Nephron progenitor cell (in vitro differentiated cells): Measurements from ENCODE around the gene AK8.
A peak's percentile ranks its signal among the peaks of the same experiment; 100 is the strongest.

Source experiments
- DNase-seq: peaks from one replicate; pipeline ENCODE4 v3.0.0; 2021
- H3K27ac Mint-ChIP-seq: 2 replicates; pipeline ENCODE4 v1.8.0; 2021; ENCODE audit warnings: mild to moderate bottlenecking, moderate library complexity, mixed read lengths
- H3K27me3 Mint-ChIP-seq: 2 replicates; pipeline ENCODE4 v1.8.0; 2021; ENCODE audit warnings: mild to moderate bottlenecking, low read depth, mixed read lengths; ENCODE audit not compliant: poor library complexity
- H3K36me3 Mint-ChIP-seq: 2 replicates; pipeline ENCODE4 v1.8.0; 2021; ENCODE audit warnings: low read depth, mixed read lengths
- H3K4me1 Mint-ChIP-seq: 2 replicates; pipeline ENCODE4 v1.8.0; 2021; ENCODE audit warnings: mixed read lengths
- H3K4me3 Mint-ChIP-seq: 2 replicates; pipeline ENCODE4 v1.8.0; 2021; ENCODE audit warnings: mild to moderate bottlenecking, moderate library complexity, mixed read lengths
- H3K9me3 Mint-ChIP-seq: 2 replicates; pipeline ENCODE4 v1.8.0; 2021; ENCODE audit warnings: mild to moderate bottlenecking, moderate library complexity, mixed read lengths
- TF ChIP-seq, protein P1 (sequence below): fragments of 200-600 bp; sonication (generic); IDR thresholded peaks from 2 replicates; pipeline ENCODE4 v1.5.0; 2021; ENCODE audit warnings: antibody characterized with exemption

AK8 gene

DNA sequence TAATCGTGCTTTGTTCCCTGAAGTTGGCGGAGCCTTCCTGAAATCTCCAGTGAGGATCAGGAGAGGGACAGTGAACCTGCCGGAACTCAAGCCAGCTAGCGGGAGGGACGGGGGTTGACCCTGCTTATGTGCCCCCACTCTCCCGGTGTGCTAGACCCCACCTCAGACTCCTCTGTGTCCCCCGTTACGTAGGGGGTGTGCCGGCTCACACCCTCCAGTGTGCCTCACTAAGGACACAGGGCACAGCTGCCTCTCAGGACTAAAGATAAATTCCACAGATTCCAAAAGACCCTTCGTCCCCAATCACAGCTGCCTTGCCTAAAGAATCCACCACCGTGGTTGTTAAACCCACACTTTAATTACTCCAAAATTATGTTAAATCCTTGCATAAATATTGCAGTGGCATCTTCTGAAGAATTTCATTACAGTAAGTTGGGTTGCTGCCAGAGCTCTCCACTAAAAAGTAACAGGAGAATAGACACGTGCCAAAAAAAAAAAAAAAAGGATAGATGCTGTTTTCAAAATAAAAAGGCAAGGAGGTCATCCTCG, 134.1 kb downstream of the AK8 start:
- Mint-ChIP-seq H3K4me1 (peaks cover 51% of the 10 kb centered on the region), H3K27ac (no peak overlapping the region), H3K9me3 (no peaks in the 10 kb centered on the region), H3K36me3 (no peaks in the 10 kb centered on the region), H3K27me3 (peaks cover 44% of the 10 kb centered on the region), H3K4me3 (peak overlapping the region; percentile 76)
- no peak for DNase-seq
- TF ChIP-seq, protein P1, sequence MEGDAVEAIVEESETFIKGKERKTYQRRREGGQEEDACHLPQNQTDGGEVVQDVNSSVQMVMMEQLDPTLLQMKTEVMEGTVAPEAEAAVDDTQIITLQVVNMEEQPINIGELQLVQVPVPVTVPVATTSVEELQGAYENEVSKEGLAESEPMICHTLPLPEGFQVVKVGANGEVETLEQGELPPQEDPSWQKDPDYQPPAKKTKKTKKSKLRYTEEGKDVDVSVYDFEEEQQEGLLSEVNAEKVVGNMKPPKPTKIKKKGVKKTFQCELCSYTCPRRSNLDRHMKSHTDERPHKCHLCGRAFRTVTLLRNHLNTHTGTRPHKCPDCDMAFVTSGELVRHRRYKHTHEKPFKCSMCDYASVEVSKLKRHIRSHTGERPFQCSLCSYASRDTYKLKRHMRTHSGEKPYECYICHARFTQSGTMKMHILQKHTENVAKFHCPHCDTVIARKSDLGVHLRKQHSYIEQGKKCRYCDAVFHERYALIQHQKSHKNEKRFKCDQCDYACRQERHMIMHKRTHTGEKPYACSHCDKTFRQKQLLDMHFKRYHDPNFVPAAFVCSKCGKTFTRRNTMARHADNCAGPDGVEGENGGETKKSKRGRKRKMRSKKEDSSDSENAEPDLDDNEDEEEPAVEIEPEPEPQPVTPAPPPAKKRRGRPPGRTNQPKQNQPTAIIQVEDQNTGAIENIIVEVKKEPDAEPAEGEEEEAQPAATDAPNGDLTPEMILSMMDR, result no peak

DNA sequence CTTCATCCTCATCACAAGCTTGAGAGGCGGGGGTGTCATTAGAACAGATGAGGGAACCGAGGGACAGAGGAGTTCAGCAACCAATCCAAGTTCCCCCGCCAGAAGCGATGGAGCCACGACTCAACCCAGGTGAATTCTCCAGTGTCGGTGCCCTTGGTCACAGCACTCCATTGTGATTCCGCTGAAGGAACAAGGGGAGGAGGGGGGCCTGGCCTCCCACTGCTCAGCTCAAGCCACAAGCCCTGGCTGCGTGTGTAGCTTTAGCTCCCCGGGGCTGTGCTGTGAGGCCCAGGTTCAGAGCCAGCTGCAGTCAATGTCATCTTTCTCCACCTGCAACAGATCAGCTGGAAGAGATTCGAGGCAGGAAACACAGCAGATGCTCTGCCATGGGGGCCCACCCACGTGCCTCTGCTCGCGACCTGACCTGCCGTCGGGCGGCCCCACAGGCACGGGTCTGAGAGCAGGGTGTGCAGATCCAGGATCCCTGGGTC, 135.2 kb downstream of the AK8 start:
- Mint-ChIP-seq H3K27ac (no peak overlapping the region), H3K9me3 (no peaks in the 10 kb centered on the region)
- TF ChIP-seq, protein P1, result no peak

GRCh38 chr9:132740526-132741309, 137.4 kb downstream of the AK8 start:
- no peaks in the 10 kb centered on the region for H3K9me3 Mint-ChIP-seq
- TF ChIP-seq, protein P1, result no peak
- H3K27me3 Mint-ChIP-seq, result peaks cover 49% of the 10 kb centered on the region
- H3K4me1 Mint-ChIP-seq, result peaks cover 34% of the 10 kb centered on the region
- H3K36me3 Mint-ChIP-seq, result no peaks in the 10 kb centered on the region
- H3K27ac Mint-ChIP-seq, result no peak overlapping the region
- DNase-seq, result no peak
- no peak overlapping the region for H3K4me3 Mint-ChIP-seq

More for the DNA sequence above, 135.2 kb downstream of the AK8 start:
- H3K36me3 Mint-ChIP-seq, result no peaks in the 10 kb centered on the region
- H3K4me3 Mint-ChIP-seq, result no peak overlapping the region
- DNase-seq, result no peak
- H3K4me1 Mint-ChIP-seq, result peaks cover 44% of the 10 kb centered on the region
- H3K27me3 Mint-ChIP-seq, result peaks cover 49% of the 10 kb centered on the region

GRCh38 chr9:132739710-132740310, 138.3 kb downstream of the AK8 start:
- H3K9me3 Mint-ChIP-seq, result no peaks in the 10 kb centered on the region
- H3K4me1 Mint-ChIP-seq, result peaks cover 31% of the 10 kb centered on the region
- H3K4me3 Mint-ChIP-seq, result no peak overlapping the region
- no peaks in the 10 kb centered on the region for H3K36me3 Mint-ChIP-seq
- TF ChIP-seq, protein P1, result no peak
- no peak for DNase-seq
- no peak overlapping the region for H3K27ac Mint-ChIP-seq
- H3K27me3 Mint-ChIP-seq, result peaks cover 49% of the 10 kb centered on the region

- Mint-ChIP-seq H3K27me3 (peaks cover 13% of the 10 kb centered on the region), H3K9me3 (no peaks in the 10 kb centered on the region), H3K36me3 (no peaks in the 10 kb centered on the region), H3K4me3 (no peak overlapping the region), H3K27ac (peak overlapping the region; percentile 7), H3K4me1 (peaks cover 26% of the 10 kb centered on the region)
- DNase-seq, result no peak
- TF ChIP-seq, protein P1, result no peak
Observed at GRCh38 chr9:132733260-132733815, 144.7 kb downstream of the AK8 start.
